COLO668 (cell line): ENCODE data around the gene ADNP2.

Experiments
- DNase-seq: peaks from one replicate; lab custom pipeline; 2025; ENCODE audit not compliant: unreplicated experiment; lab: John Stamatoyannopoulos, UW

ADNP2 gene, protein sequence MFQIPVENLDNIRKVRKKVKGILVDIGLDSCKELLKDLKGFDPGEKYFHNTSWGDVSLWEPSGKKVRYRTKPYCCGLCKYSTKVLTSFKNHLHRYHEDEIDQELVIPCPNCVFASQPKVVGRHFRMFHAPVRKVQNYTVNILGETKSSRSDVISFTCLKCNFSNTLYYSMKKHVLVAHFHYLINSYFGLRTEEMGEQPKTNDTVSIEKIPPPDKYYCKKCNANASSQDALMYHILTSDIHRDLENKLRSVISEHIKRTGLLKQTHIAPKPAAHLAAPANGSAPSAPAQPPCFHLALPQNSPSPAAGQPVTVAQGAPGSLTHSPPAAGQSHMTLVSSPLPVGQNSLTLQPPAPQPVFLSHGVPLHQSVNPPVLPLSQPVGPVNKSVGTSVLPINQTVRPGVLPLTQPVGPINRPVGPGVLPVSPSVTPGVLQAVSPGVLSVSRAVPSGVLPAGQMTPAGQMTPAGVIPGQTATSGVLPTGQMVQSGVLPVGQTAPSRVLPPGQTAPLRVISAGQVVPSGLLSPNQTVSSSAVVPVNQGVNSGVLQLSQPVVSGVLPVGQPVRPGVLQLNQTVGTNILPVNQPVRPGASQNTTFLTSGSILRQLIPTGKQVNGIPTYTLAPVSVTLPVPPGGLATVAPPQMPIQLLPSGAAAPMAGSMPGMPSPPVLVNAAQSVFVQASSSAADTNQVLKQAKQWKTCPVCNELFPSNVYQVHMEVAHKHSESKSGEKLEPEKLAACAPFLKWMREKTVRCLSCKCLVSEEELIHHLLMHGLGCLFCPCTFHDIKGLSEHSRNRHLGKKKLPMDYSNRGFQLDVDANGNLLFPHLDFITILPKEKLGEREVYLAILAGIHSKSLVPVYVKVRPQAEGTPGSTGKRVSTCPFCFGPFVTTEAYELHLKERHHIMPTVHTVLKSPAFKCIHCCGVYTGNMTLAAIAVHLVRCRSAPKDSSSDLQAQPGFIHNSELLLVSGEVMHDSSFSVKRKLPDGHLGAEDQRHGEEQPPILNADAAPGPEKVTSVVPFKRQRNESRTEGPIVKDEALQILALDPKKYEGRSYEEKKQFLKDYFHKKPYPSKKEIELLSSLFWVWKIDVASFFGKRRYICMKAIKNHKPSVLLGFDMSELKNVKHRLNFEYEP

DNA sequence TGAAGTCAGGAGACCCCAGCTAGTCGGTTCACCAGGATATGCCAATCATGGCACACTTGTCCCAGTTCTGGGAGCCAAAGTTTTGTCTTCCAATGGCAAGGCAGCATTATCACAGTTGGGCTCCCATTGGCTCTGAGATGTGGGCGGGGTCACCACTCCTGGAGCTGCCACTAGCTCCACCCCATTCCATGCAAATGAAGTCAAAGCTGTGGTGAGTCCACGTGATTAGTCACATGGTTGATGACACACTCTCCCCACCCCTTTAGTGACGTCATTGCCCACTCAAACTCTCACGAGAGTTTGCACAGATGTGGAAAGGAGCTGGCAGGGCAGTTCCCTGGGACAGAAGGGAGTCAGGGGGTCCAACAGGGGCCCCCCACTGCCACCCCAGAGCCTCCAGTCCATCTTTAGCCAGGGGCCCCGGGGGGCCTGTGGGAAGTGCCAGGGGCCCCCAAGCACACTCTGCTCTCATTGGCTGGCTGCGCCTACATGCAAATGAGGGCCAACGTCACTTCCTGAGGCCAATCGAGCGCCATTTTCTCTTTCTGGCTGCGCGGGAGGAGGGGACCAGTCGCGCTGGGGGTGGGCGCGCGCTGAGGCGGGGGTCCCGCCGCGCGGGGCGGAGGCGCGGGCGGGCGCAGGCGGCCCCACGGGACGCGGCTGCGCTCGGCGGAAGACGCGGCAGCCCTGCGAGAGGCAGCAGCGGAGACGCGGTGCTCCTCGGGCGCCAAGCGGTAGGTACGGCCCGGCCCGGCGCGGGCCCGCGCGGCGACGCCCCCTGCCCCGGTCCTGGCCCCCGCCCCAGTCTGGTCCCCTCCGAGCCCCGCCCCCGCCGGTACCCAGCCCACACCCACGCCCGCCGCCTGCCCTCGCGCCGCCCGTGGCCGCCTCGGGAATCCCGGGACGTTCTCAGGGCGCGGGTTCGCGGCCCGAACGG is at the start of gene ADNP2:
ADNP2 (plus strand) TSS at position 524 of the 937 bp plus-strand sequence. CDS start 8,281 bp downstream, outside the sequence.
- peak; percentile 81 for DNase-seq

DNA sequence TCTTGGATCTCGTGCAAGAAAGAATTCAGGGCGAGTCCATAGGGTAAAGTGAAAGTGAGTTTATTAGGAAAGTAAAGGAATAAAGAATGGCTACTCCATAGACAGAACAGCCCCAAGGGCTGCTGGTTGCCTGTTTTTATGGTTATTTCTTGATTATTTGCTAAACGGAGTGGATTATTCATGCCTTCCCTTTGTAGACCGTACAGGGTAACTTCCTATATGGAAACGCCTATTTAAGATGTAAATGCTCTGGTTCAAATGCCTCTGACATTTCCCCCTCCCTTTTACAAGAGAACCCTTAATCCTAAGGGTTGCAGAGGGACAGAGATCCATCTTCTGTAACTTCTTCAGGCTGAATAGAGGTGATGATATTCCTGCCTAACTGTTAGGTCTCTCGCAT is 49.1 kb upstream of the ADNP2 start:
- DNase-seq: no peak

DNA sequence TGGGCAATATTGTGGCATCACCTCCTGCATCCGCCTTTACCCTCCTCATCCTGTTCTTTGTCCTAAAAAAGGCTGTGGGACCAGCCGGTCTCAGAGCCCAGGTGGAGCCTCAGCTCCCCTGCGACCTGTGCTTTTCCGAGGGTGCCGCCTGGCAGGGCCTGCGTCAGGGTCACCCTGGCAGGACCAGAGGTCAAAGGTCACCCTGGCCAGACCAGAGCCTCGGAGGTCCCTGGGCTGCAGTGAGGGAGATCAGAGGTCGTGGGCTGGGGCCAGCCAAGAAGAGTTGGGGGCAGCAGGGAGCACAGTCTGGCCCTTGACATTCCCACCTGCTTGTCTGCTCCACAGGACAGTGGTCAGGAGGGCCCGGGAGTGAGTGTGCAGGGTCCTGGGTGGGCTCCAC is 43.4 kb upstream of the ADNP2 start:
- DNase-seq: no peak

DNA sequence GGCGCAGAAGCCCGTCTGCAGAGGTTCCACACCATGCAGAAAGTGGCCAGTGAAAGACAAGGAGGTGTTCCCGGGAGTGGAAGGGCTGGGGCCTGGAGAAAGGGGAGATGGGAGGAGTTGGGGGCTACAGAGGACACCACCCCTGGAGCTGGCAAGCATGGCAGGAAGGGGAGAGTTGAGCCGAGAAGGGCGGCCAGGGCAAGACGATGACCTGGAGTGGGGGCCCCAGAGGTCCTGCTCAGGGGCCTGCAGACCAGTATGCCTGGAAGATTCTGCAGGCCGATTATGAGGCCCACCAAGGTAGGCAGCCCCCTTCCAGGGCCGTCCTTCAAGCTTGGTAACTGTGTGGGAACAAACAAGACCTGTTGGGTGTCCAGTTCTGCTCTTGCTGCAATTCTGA is 41.7 kb upstream of the ADNP2 start:
- DNase-seq: no peak

DNA sequence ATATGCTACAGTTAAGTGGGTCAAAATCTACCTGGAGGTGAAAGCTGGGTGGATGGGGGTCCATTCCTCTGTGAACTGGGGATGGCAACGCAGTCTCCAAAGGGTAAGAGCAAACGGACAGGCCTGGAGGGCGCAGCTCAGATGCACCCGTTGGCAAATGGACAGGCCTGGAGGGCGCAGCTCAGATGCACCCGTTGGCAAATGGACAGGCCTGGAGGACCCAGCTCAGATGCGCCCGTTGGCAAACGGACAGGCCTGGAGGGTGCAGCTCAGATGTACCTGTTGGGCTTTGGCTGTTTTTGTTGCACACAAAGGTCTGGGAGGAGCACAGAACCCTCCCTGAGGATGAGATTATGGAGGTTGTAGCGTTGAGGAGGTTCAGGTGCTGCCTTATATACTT is 41.2 kb upstream of the ADNP2 start:
- no peak for DNase-seq

DNA sequence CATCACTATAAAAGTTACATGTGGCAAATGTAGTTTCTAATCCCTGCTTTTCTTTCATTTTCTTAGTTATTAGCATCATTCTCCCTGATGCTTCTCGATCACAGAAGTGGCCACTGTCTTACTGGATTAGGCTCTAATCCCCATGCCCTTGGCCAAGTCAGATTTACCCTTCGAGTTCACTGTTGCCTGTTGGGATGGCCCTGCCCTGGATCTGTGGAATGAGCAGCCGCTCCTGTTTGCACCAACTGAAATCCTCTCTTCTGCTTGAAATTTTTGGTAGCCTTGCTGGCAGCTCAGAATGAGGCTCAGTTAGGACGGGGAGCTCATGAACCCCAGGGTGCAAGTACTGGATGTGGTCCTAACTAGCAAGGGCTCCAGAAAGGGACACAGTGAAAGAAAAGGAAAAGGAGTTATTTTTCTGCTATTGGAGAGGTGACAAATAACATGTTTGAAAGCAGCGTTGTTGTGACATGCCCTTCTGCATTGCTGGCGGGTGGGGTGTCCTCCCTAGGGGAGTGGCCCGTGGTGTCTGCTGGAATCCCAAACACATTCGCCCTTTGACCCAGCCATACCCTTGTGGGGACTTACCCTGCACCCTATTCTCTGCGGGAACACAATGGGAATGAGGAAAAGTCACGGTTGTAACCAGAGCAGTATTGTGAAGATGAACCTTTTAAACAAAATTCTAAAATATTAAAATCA is 40.3 kb upstream of the ADNP2 start:
- DNase-seq: no peak

DNA sequence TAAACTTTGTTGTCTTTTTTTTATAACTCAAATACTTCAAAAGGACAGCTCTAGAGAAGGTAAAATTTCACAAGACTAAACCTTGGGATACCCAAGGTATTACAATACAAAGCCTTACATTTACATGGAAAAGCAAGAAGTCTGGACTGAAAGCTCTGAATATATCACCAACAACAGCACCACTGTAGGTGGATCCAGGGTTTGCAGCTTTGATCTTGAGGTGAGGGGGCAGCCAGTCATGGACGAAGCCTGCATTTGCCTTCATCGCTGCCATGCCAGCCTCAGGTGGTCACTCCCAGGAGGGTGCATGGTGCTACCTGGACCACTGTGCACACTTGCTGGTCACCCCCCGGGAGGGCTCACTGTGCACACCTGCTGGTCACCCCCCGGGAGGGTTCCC is 38.2 kb upstream of the ADNP2 start:
- no peak for DNase-seq

DNA sequence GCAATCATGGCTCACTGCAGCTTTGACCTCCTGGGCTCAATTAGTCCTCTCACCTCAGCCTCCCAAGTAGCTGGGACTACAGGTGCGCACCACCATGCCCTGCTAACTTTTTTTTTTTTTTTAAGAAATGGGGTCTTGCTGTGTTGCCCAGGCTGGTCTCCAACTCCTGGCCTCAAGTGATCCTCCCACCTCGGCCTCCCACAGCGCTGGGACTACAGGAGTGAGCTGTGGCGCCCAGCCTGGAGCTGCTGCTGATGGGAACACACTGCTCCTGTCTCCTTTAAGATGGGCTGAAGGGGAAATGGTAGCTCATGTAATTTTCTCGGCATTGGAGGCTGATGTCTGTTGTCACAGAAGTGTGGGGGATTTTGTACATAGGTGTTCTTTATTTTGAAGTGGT is 34.9 kb upstream of the ADNP2 start:
- no peak for DNase-seq

DNA sequence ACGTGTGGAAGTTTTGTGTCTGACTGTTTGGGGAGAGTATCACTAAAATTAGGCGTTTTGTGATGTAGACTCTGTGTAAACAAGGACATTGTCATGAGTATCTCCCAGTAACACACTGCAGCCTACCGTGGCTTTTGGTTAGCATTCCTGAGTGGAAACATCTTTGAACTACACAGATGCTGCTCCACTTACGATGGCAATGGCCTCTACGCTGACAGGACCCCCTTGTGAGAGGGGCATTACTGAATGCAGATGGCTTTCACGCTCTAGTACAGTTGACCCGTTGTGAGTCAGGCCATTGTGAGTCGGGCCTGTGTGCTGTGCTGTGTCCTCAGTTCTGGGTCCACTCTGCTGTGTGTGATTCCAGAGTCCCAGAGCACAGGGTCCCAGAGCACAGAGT is 34.4 kb upstream of the ADNP2 start:
- DNase-seq: no peak

DNA sequence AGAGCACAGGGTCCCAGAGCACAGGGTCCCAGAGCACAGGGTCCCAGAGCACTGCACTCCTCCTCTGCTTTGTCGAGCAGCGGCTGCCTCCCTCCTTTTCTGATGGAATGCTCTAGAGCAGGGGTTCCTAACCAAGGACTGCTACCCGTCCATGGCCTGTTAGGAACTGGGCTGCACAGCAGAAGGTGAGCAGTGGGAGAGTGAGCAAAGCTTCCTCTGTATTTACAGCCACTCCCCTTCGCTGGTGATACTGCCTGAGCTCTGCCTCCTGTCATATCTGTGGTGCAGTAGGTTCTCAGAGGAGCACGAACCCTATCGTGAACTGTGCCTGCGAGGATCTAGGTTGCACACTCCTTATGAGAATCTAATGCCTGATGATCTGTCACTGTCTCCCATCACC is 33.1 kb upstream of the ADNP2 start:
- no peak for DNase-seq

DNA sequence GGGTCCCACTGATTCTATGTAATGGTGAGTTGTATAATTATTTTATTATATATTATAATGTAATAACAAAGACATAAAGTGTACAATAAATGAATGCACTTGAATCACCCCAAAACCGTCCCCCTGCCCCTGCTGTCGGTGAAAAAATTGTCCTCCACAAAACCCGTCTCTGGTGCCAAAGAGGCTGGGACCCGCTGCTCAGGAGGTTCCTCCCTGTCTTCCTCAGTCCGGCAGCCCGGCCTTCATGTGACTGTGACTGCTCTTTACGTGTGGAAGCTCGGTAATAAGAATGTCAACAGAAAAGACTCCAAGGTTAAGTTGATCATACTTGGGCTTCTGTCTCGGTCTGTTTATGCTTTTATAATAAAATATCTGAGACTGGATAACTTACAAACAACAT is 32.7 kb upstream of the ADNP2 start:
- no peak for DNase-seq

DNA sequence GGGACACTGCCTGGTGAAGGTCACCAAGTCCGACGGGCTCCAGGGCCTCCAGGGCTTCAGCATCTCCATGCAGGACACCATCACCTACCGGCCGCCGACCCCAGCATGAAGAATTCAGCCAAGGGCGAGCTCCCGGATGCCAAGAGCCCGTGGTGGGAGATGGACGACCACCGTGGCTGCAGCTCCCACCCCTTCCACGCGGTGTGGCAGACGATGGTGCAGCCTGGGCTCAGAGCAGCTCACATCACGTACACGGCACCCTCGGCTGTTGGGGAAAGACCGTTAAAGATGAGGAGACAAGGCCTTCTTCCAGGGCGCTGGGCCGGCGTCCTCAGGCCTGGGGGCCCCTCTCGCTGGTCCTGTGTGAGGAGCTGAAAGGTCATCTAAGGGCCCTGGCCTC is 31.2 kb upstream of the ADNP2 start:
- no peak for DNase-seq

DNA sequence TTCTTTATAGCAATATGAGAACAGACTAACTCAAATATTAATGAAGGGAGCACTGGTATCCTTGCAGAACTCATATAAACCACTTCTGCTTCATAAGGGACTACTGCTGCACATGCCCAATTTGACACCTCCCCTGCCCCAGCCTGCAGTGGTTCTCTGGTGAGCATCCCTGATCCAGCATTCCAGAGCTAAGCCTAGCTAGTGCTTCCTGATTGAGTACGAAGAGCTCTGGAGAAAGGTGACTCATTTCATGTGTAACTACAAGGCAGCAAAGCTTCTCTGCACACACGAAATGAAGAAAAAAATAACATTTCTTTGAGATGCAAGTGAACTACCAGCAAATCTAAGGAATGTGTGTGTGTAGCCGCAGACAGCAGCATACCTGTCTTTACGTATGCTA is 22.8 kb upstream of the ADNP2 start:
- DNase-seq: no peak

DNA sequence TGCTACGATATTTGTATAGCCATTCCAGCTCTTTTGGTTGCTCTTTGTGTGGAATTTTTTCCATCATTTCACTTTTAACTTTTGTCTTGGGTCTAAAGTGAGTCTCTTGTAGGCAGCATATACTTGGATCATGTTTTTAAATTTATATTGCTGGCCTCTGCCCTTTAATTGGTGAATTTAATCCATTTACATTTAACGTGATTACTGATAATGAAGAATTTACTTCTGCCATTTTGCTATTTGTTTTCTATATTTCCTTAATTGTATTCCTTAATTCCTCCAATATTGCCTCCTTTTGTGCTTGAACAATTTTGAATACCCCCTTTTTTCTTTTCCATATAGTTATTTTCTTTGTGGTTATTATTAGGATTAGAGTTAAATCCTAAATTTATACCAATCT is 21.0 kb upstream of the ADNP2 start:
- DNase-seq: no peak

DNA sequence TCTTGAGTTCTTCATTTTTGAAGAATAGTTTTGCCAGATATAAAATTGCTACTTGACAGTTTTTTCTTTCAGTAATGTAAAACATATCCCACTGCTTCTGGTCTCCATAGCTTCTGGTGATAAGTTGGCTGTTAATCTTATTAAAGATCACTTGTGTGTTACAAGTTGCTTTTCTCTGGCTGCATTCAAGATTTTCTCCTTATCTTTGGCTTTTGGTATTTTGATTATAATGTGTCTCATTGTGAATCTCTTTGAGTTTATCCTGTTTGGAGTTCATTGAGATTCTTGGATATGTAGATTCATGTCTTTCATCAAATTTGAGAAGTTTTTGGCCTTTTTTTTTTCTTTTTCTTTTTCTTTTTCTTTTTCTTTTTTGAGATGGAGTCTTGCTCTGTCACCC is 20.2 kb upstream of the ADNP2 start:
- no peak for DNase-seq

DNA sequence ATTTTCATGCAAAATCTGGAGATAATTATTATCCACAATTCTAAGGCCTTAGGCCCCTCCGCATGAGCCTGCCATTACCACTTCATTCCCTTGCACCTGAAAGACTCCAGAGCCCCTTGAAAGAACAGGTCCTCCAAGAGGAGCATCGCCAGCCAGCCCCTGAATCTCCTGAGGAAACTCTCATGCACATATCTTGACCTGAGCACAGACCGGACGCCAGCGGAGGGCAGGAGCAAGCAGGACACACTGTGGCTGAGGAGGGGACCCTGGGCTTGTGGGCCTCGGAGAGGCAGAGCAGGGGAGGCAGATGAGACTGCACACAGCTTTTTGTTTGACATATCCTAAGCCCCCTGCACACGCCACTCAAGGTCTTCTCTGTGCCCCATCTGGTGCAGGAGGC is 13.6 kb upstream of the ADNP2 start:
- no peak for DNase-seq

DNA sequence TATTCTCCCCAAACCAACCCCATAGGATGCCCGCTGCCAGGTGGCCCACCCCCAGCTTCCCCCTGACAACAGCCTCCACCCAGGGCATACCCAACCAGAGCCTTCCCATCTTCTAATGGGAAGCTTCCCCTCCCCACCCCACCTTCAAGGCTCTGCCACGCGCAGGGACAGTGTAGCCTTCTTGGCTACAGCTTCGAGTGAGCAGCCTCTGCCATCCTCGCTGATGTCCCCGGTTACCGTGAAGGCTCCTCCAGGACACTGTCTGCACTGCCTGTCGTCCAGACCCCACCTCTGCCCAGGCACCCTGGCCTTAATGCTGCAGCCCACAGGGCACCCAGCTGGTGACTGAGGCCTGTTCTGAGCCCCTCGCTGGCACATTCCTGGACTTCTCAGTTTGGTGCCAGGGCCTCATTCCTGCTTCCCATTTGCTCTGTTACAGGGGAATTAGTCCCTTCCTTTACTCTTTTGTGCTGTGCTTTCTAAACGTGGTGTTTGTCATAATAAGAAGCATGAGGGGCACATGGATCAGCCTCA is 13.0 kb upstream of the ADNP2 start:
- DNase-seq: no peak

DNA sequence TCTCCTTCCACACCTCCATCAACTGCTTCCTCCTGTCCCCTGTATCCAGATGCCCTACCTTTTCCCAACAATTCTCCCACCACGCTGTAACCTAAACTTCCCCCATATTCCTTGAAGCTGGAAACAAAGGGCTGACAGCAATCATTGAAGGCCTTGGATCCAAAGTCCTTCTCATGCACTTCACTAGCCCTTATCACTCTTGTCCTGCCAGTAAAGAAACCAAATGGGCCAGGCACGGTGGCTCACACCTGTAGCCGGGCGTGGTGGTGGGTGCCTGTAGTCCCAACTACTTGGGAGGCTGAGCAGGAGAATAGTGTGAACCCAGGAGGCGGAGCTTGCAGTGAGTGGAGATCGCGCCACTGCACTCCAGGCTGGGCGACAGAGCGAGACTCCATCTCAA is 11.9 kb upstream of the ADNP2 start:
- no peak for DNase-seq

DNA sequence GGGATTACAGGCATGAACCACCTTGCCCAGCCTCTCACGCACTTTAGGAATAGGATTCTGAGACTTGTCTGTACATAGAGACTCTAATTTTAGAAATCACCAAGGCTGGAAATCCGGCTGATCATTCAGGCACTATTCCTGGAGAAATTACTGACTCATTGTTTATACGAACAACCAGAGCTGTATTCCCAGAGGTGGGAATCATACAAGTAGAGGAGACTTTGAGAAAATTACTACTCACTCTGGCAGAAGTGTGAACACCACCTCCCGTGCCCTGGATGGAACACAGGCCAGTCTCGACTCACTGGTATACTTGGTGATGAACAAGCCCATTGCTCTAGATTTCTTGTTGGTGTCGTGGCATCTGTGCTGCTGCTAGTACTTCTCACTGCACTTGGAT is 5.8 kb upstream of the ADNP2 start:
- DNase-seq: no peak

DNA sequence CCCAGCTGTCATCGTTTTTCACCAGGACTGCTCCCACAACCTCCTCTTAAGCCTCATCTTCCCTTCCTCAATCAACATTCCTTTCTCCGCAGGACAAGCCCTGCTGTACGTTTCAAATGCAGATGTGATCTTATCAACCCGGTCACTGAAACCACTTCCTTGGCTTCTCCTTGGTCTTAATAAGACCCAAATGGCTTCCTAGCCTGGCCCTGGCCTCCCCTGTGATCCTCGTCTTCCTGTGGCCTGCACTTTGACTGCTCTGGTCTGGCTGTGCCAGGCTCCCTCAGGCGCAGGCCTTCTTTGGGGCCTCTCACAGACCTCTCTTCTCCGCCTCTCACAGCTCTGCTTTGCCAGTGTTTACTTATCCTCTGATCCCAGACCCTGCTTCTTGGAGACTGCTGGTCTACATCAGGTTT is 4.7 kb upstream of the ADNP2 start:
- no peak for DNase-seq
